UCSD-AML1 (cell line): ENCODE data around the gene FGF19.

Experiments used
- DNase-seq: peaks from one replicate; lab custom pipeline; 2025; ENCODE audit not compliant: unreplicated experiment; lab: John Stamatoyannopoulos, UW

Gene FGF19

DNA sequence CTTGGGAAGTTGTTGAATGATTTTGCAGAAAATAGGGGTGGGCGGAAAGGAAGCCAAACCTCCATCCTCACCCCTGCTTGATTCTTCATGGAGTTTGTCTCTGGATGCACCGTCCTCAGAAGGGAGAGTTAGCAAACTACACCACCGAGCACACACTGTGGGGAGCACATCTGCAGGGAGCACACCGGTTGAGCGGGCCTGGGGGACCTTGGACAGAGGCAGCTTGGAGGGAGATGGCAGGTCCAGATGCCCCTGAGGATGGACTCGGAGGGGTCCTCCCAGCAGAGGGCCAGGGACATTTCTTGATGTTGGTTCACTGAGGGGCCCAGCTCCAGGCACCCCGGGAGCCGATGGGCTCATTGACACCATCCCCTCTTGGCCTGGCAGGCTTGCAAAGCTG is 15.1 kb upstream of the FGF19 start:
- DNase-seq, result no peak

DNA sequence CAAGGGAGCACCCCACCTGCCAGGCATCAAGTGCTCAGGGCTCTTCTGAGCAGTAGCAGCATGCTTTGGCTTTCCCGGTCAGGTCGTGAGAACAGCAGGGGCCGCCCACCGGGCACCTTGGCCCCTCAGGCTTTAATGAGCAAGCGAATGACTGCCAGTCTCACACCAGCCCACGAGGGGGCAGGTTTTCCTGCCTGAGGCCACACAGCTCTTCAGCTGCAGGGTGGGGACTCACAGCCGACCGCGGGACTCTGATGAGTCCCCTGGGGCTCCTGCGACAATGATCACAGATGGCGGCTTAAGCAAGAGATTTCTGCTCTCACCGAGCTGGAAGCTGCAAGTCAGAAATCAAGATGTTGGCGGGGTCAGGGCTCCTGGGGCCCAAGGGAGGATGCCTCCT is 14.3 kb upstream of the FGF19 start:
- peak; percentile 52 for DNase-seq

DNA sequence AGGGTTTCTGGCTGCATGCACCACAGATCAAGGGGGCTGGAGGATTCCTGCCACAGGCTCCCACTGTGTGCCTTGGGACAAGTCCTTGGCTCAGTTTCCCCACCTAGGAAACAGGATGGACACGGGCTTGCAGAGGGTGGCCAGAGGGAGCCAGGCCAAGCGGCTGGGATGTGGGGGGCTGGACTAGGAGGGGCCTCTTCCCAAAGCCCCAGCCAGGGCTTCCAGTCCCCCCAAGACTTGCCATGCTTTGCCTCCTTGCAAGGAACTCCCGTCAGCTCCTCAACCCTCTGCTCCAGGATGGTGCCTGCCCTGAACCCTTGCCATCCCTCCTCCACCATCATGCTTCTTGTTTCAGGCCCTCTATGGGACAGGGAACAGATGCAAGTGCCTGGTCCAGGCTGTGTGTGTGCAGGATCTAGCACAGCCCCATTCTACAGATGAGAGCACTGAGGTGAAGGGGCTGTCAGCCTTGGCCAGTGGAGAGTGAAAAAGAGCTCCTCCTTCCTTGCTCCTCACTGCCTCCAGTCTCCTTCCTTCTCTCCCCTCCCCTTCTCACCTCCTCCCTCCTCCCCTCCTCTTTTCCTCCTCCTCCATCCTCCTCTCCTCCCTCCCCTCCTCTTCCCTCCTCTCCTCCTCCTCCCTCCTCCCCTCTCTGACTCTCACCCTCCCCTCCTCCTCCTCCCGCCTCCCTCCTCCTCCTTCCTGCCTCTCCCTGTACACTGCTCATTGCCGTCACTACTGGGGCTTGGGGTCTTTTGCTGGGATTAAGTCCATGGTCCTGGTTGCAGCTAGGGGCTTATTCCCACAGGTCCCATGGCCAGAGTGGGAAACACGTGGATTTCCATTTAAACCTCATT is 13.3 kb upstream of the FGF19 start:
- DNase-seq, result no peak

DNA sequence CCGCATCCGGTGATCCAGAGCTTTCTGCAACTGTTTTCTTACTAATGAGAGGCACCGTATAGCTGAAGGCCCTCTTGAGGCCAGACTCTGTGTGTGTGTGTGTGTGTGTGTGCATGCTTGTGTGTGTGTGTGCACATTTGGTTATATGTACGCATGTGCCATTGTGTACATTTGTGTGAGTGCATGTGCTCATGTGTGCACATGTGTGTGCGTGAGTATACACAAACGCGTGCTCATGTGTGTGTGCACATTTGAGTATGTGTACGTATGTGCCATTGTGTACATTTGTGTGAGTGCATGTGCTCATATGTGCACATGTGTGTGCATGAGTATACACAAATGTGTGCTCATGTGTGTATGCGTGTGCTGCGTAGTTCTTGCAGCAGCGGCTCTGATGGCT is 12.3 kb upstream of the FGF19 start:
- no peak for DNase-seq

DNA sequence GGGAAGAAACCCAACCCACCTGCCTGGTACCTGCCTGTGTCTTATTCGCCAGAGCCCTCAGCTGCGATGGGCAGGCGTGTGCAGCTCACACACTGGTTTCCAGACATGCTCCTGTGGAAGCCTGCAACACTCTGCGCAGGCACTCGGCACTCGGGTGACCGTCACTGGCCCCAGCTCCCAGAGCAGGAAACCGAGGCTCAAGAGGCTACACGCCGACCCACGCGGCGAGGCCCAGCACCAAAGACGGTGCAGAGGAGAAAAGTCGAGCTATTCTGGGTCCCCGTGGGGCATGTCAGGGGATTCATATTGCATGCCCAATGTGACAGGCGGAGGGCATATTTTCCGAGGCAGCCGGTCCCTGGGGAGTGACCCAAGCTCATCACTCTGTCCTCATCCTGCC is 11.6 kb upstream of the FGF19 start:
- no peak for DNase-seq

DNA sequence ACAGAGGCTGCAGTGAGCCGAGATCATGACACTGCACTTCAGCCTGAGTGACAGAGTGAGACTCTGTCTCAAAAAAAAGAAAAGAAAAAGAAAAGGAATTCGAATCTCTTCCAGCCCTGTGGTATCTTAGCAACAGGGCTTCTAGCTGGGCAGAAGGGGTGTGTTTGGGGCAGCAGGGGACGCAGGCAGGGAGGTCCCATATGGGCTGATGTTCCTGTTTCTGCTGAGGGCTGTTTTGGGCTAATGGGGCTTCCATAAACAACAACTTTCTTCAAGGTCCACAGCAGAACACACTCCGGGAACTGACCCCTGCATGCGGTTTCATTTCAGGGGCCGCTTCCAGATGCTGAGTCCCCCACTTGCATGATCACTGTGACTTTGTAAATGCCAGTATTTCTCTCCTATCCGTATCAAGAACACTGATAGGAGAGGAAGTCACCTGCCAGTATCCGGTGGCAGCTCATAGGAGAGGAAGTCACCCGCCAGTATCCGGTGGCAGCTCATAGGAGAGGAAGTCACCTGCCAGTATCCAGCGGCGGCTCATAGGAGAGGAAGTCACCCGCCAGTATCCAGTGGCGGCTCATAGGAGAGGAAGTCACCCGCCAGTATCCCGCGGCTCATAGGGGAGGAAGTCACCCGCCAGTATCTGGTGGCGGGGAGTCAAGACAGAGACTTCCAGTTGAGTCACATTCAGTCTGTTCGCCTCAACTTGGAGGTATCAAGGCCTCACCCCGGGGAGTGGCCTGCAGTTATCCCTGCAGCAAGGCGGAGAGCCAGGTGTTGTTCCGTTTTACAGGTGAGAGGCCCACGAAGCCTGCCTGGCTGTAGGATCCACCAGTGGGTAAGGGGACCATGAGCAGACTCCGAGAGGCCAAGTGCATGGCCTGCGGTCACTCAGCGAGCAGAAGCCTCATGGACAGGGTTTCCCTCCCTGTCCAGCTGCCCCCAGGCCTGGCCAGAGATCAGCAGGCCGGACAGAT is 8.3 kb upstream of the FGF19 start:
- DNase-seq, result peak; percentile 72

DNA sequence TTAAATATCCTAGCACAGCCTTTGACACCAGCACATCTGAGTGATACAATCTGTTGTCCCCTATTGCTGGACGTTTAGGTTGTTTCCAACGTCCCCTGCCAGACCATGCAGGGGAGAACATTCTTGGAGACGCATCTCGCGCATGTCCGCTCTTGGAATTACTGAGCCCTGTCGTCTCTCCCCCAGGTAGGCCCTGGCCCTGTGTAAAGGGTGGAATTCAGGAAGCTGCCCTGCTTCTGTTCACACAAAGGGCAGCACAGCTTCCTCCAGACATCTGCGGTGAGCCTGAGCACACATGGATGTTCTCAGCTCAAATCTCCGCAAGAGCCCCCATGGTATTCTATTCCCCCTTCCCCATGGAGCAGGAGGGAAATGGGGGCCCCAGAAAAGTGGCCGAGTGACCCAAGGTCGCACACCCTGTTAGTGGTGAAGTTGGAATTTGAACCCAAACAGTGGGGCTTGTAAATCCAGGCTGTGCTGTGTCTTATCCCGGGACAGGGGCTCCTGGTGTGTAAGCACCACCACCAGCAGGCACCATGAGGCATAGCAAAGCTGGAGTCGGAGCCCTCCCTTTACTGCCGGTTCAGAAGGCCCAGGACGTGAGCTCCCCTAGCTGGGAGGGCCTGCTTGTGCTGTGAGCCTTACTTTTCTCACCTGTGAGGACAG is 5.0 kb upstream of the FGF19 start:
- DNase-seq, result no peak

DNA sequence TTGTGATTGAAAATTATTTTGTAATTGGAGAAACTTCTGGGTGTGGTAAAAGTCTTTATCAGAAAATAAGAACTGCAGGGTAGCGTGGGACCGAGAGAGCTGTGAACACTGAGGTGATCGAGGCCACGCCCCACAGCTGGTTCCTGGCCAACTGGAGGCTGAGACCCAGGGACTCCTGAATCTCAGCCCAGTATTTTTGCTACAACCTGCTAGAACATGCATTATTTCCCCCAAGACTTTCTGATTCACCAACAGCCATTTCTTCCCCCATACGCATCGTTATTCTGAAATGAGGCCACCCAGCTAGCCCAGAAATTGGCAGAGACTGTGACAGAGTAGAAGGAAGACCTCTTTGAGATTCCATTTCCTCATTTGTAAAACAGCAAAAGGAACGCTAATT is 3.4 kb upstream of the FGF19 start:
- no peak for DNase-seq

DNA sequence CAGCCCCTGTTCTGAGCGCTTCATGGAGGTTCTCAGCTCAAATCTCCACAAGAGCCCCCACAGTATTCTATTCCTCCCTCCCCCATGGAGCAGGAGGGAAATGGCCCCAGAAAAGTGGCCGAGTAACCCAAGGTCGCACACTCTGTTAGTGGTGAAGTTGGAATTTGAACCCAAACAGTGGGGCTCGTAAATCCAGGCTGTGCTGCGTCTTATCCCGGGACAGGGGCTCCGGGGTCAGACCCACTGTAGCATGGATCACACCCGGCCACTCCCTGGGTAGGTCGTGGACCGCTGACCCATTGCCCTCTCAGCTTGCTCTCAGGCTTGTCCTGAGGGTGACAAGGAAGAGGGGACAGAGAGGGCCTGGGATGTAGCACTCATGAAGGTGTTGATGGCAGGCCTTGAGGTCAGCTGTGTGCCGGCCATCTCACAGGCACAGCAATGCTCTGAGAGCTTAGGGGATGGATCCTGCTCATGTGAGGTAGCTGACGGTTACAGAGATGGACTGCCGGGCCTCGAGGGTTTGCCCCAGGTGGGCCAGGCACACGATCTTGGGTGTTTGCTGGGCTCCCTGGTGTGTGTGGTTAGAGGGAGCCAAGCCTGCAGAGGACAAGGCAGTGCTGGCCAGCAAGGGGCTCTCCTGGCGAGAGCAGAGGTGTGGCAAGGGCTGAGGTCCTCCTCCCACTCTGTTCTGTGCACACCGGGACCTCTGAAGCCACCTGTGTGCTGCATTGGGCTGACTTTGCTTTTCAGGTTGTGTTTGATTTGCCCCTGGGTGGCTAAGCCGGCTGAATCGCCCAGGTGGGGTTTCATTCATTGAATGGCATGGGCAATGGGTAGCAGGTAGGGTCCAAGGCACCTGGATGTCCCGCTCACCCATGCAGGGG is 2.3 kb upstream of the FGF19 start:
- no peak for DNase-seq

DNA sequence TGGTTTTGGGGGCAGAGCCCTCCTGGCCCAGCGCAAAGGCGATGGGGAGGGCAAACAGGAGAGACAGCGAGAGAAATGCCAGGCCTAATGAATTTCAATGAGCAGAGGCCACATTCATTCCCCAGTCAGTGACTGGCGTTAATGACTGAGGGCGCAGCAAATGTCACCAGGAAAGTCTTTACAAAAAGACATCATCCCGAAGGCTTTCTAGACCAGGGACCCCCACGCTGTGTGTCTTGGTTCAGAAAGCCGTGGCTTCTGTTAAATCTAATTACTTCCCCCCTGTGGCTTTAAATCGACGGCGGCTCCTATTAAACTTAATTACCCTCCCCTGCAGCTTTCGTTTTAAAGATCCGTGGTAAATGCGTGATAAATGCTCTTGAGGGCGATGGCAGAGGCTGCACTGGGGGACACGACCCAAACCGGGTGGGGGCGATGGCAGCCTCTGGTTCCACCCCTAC is 1.6 kb upstream of the FGF19 start:
- no peak for DNase-seq

DNA sequence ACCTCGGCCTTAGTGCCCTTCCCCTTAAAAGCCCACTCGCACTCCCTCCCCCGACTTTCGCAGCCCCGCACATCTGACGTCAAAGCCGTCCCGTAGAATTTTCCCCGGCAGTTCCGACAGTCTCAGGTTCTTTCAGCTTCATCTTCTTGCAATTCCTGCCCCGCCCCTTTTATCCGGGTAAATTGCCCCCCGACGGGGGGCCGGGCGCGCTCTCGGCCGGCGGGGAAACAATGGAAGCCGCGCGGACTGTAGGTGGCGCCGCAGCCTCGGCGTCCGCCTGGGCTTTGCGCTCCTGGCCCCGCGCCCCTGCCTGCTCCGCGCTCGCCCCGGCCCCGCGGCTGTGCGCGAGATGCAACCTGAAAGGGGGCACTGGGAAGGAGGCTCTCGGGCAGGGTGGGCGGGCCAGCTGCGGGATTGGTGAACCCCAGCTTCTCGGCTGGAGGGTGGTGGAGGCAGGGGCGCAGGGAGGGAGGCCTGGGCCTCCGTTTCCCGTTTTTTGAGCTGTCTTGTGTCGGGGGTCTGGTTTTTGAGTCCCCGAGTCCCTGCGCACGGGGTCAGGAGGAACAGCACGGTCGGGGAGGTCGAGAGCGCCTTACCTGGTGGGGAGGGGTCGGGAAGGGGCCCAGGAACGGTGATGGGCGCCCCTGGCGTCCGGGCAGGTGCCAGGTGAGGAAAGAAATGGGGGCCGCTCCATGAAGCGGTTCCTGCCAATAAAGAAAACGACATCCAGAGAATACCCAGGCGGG is 859 bp upstream of the FGF19 start:
- DNase-seq, result no peak

DNA sequence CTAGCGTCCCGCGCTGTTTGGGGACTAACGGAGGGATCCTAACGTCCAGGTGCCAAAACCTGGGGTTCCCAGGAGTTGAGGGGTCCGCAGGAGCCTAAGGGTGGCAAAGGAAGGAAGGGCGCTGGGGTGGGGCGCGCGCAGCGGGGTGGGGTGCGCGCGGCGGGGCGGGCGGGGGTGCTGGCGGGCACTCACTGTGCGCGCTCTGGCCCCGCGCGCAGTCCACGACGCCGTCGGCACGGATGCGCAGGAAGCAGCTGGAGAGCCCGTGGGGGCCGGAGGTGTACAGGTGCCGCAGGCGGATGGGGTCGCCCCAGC is 412 bp downstream of the FGF19 start:
- DNase-seq, result no peak

DNA sequence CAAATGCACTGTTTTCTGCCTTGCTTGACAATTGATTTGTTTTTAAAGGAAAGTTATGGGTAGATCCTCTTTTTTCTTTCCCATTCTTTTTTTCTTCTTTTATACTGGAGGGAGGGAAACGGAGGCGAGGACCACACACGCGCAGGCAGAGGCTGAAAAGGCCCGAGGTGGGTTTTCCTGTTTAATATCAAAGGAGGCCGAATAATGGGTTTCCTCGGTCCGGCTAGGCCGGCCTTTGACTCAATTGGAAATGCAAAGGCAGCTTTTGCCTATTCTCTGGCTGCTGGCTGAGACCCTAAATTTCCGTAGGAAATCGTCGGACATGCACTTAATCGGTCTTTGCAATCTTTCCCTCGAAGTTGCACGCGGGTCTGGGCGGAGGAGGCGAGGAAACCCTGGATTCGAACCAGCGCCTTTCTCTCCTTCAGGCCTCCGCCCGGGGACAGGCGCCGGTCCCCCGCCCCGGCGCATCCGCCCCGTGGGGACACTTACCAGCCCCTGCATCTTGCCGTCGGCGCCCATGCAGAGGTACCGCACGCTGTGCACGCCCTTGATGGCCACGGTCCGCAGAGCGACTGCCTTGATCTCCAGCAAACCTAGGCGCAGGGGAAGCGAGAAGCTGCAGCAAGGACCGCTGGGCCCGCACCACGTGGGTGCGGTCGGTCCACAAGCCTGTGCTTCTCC is 911 bp downstream of the FGF19 start:
- no peak for DNase-seq

DNA sequence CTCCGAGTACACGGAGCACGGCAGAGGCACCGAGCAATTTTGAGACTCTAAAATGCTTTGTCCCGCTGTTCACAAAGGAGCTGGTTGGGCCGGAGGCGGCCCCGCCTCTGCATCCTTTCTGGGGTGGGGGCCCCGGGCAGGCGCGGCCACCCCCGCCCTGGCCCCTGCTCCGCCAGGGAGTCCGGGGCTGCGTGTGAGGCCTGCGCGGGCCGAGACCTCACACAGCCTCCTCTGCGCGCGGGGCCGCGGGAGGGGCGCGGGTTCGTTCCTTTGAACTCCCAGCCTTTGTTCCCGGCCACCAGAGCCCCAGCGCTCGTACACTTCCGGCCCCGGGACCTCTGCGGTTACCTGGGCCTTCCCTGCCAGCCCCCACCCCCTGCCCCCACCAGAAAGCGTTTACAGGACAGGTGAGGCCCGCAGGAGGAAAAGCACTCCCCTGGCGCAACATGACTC is 1.6 kb downstream of the FGF19 start:
- DNase-seq, result no peak

DNA sequence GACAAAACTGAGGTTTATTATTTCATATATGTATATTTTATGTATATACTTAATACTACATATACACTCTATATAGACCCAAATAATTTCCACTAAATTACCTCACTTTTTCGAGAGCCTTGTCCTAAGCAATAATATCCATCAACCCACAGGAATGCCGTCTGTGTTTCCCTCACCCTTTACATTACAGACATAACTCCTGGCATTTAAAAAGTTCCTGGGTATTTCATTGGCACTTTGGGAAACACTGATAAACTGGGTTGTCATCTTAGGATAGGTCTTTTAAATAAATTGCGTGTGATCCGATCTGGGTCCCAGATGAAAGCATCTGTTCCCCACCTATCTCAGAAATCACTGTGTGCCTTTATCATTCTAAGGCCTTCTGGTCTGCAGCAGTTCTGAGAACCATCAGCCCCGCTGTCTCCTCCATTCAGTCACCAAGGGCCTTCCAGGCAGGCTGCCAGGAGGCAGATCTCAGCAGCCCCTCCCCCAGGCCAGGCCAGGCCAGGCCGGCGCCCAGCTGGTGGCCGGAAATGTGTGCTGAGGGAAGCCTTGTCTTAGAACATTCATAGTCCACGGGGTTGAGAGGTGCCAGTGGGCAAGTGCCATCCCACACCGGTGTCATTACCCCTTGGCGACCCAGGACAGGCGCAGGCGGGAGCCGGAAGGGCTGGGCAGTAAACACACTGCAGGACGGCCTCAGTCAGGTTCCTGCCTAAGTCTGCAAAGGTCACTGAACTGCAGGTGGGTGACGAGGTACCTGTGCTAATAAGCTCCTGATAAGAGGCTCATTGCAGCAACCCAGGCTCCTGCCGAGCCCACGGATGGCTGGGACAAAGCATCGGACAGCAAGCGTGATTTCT is 3.3 kb downstream of the FGF19 start:
- DNase-seq, result no peak

DNA sequence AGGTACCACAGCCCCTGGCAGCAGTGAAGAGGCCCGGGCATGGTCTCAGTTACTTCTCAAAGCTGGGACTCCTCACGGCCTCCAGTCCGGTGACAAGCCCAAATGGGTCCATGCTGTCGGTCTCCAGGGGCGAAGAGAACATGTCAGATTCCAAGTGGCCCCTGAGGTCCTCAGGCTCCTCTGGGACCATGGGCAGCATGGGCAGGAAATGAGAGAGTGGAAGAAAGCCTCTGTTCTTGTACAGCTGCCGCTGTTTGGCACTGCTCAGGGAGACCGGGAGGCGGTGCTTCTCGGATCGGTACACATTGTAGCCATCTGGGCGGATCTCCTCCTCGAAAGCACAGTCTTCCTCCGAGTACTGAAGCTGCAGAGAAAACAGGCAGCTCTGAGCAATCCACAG is 4.6 kb downstream of the FGF19 start:
- no peak for DNase-seq

DNA sequence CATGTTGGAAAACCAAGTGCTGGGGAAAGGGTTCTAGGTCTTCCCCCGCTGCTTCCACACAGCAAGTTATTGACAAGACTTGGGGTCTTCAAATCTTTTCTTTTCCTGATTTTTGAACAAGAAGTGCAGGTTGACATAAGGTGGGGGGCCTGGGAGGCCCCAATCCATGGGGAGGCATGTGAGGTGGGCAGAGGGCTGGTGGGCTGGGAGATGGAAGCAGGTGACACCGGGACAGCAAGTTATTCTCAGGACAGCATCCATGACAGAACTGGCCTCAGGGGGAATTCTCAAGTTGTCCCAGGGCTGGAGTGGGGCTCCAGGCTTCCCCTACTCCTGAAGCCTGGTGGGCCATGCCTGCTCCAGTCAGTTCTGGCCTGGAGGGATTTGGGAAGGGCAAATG is 5.5 kb downstream of the FGF19 start:
- DNase-seq, result no peak

DNA sequence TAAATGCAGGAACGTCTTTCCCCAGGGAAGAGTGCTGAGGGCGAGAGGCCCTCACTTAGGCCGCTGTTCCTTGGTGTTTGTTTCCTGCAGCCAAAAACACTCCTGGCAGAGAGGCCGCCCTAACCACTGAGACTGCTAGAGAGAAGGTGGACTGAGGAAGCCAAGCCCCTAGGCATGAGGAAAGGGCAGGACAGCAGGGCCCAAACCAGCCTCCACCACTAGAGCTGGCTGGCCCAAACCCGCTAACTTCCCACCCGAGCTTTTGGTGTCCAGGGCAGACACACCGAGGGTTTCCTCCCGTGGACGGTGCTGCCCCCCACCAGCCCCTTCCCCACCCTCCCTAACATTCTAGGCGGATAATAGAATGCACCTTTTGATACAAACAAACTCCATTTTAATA is 6.0 kb downstream of the FGF19 start:
- no peak for DNase-seq
